ENCODE data around the gene COMMD2. TPM values are rescaled to one million over a fixed set of nuclear protein-coding genes. Genes with fewer than 3 reads are reported as not detected.

COMMD2 gene
- total RNA-seq, 1 experiment from 2014 or later, result 64.9 TPM

DNA sequence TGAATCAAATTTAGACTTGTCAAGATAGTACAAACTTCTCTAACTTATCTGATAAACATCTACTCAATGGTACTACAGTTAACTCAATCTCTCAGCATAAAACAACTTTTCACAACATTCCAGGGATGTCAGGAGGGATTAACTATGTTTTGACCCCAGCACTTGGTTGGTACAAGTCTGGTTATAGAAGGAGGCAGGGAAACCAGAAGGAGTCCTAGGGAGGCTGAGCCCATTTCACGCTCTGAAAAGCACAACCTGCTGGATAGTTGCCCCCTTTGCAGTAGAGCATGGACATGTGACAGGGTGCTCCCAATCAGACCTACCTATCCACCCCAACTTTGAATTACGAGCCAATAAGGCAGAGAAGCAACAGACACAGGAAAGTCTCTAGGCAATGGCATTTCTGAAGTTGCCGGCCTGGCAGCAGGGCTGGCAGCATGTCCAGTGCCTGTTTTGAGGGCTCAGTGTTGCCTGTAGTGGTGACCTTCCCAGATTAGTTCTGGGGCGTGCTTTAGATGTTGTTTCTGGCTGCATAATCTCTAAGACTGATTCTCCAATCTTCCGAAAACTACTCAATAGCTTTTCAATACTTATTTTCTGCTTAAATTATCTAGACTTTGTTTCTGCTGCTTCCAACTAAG, 31.9 kb upstream of the COMMD2 start:
- Mint-ChIP-seq H3K27ac (no peak overlapping the region; a peak in 1 of 7 replicates), H3K27me3 (ENCODE audit: low read depth) (no peaks in the 10 kb centered on the region), H3K4me3 (no peak overlapping the region), H3K4me1 (peaks cover 4% of the 10 kb centered on the region in 2 experiments), H3K9me3 (no peaks in the 10 kb centered on the region), H3K36me3 (ENCODE audit: insufficient read depth in 1 of 3, low read depth in 3 of 3) (no peaks in the 10 kb centered on the region)
- no peak overlapping the region for H4K8ac ChIP-seq (replicated peaks; ENCODE audit: insufficient read length, low read depth, low read length)
- H3K9me3 ChIP-seq (ENCODE audit: control insufficient read depth, low read depth, low read length), result no peaks in the 10 kb centered on the region
- H3K23me2 ChIP-seq (ENCODE audit: insufficient read length, low read depth, low read length, poor library complexity, severe bottlenecking), result no peaks in the 10 kb centered on the region
- H2BK5ac ChIP-seq (ENCODE audit: insufficient read length, low read length), result no peak overlapping the region
- no peak overlapping the region for H3K18ac ChIP-seq (ENCODE audit: insufficient read length, low read depth, low read length)
- WGBS (ENCODE audit: extremely low coverage, insufficient read length, low lambda C conversion rate), result no CpG with 5 or more reads among the region's 5 CpGs
- no peak overlapping the region for H3K9ac ChIP-seq (ENCODE audit: extremely low read depth, insufficient read length, low read length)
- H3K4me2 ChIP-seq (ENCODE audit: insufficient read depth, insufficient read length, low read length), result no peak overlapping the region
- H3K27me3 ChIP-seq (ENCODE audit: insufficient read depth, low read length), result no peaks in the 10 kb centered on the region
- H3K79me1 ChIP-seq (ENCODE audit: insufficient read depth, low read depth, low read length, poor library complexity, severe bottlenecking), result no peaks in the 10 kb centered on the region
- H2BK120ac ChIP-seq (ENCODE audit: low read depth, low read length, poor library complexity, severe bottlenecking), result no peak overlapping the region
- no peak overlapping the region for H4K91ac ChIP-seq (ENCODE audit: insufficient read length, low read depth, low read length)
- TF ChIP-seq, protein P1, sequence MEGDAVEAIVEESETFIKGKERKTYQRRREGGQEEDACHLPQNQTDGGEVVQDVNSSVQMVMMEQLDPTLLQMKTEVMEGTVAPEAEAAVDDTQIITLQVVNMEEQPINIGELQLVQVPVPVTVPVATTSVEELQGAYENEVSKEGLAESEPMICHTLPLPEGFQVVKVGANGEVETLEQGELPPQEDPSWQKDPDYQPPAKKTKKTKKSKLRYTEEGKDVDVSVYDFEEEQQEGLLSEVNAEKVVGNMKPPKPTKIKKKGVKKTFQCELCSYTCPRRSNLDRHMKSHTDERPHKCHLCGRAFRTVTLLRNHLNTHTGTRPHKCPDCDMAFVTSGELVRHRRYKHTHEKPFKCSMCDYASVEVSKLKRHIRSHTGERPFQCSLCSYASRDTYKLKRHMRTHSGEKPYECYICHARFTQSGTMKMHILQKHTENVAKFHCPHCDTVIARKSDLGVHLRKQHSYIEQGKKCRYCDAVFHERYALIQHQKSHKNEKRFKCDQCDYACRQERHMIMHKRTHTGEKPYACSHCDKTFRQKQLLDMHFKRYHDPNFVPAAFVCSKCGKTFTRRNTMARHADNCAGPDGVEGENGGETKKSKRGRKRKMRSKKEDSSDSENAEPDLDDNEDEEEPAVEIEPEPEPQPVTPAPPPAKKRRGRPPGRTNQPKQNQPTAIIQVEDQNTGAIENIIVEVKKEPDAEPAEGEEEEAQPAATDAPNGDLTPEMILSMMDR (conservative IDR thresholded peaks at IDR 0.05), result no peak
- H2BK20ac ChIP-seq (ENCODE audit: low read depth, low read length, poor library complexity, severe bottlenecking), result no peak overlapping the region
- no peak overlapping the region for H3K14ac ChIP-seq (ENCODE audit: insufficient read depth, low read length)
- no peak overlapping the region for H3T11ph ChIP-seq (ENCODE audit: low read length)
- H2AK5ac ChIP-seq (ENCODE audit: insufficient read length, low read length), result no peak overlapping the region
- H3K79me2 ChIP-seq (ENCODE audit: insufficient read depth, low read length), result no peaks in the 10 kb centered on the region
- H2AFZ ChIP-seq (ENCODE audit: low read length), result no peak overlapping the region
- no peak overlapping the region for H4K5ac ChIP-seq (ENCODE audit: insufficient read length, low read depth, low read length)
- no peaks in the 10 kb centered on the region for H4K20me1 ChIP-seq (ENCODE audit: control insufficient read depth, insufficient read depth, insufficient read length)
- H3K56ac ChIP-seq (ENCODE audit: insufficient read length, low read depth, low read length), result no peak overlapping the region
- no peak overlapping the region for H2BK15ac ChIP-seq (ENCODE audit: low read depth, low read length)
- H3K4me1 ChIP-seq (ENCODE audit: insufficient read depth, low read length), result no peaks in the 10 kb centered on the region
- no peak overlapping the region for H3K23ac ChIP-seq (ENCODE audit: insufficient read length, low read depth, low read length)
- H3K27ac ChIP-seq (ENCODE audit: insufficient read length, low read depth, low read length), result no peak overlapping the region
- no peak overlapping the region for H3K4ac ChIP-seq (ENCODE audit: low read depth, low read length)
- no peak for DNase-seq
- H2BK12ac ChIP-seq (ENCODE audit: insufficient read length, low read depth, low read length), result no peak overlapping the region
